ENCODE measurements around the gene PRKAR2B.

PRKAR2B gene

GRCh38 chr7:107002126-107002525 lies 42.4 kb upstream of the PRKAR2B start:
- no peaks in the 10 kb centered on the region for H3K27me3 Mint-ChIP-seq (ENCODE audit: low read depth, poor library complexity)

GRCh38 chr7:107002529-107002998 lies 41.9 kb upstream of the PRKAR2B start:
- Mint-ChIP-seq H3K27me3 (ENCODE audit: low read depth, poor library complexity) (no peaks in the 10 kb centered on the region), H3K27ac (no peak overlapping the region), H3K9me3 (no peaks in the 10 kb centered on the region), H3K4me1 (no peaks in the 10 kb centered on the region), H3K36me3 (ENCODE audit: low read depth) (no peaks in the 10 kb centered on the region), H3K4me3 (no peak overlapping the region)
- TF ChIP-seq, protein P1, sequence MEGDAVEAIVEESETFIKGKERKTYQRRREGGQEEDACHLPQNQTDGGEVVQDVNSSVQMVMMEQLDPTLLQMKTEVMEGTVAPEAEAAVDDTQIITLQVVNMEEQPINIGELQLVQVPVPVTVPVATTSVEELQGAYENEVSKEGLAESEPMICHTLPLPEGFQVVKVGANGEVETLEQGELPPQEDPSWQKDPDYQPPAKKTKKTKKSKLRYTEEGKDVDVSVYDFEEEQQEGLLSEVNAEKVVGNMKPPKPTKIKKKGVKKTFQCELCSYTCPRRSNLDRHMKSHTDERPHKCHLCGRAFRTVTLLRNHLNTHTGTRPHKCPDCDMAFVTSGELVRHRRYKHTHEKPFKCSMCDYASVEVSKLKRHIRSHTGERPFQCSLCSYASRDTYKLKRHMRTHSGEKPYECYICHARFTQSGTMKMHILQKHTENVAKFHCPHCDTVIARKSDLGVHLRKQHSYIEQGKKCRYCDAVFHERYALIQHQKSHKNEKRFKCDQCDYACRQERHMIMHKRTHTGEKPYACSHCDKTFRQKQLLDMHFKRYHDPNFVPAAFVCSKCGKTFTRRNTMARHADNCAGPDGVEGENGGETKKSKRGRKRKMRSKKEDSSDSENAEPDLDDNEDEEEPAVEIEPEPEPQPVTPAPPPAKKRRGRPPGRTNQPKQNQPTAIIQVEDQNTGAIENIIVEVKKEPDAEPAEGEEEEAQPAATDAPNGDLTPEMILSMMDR (IDR thresholded peaks at IDR 0.05): no peak
- no peak for DNase-seq

More at GRCh38 chr7:107002126-107002525, 42.4 kb upstream of the PRKAR2B start:
- Mint-ChIP-seq H3K4me3 (no peak overlapping the region), H3K36me3 (ENCODE audit: low read depth) (no peaks in the 10 kb centered on the region), H3K4me1 (no peaks in the 10 kb centered on the region), H3K9me3 (no peaks in the 10 kb centered on the region), H3K27ac (no peak overlapping the region)
- DNase-seq: no peak
- TF ChIP-seq, protein P1 (IDR thresholded peaks at IDR 0.05): no peak

DNA sequence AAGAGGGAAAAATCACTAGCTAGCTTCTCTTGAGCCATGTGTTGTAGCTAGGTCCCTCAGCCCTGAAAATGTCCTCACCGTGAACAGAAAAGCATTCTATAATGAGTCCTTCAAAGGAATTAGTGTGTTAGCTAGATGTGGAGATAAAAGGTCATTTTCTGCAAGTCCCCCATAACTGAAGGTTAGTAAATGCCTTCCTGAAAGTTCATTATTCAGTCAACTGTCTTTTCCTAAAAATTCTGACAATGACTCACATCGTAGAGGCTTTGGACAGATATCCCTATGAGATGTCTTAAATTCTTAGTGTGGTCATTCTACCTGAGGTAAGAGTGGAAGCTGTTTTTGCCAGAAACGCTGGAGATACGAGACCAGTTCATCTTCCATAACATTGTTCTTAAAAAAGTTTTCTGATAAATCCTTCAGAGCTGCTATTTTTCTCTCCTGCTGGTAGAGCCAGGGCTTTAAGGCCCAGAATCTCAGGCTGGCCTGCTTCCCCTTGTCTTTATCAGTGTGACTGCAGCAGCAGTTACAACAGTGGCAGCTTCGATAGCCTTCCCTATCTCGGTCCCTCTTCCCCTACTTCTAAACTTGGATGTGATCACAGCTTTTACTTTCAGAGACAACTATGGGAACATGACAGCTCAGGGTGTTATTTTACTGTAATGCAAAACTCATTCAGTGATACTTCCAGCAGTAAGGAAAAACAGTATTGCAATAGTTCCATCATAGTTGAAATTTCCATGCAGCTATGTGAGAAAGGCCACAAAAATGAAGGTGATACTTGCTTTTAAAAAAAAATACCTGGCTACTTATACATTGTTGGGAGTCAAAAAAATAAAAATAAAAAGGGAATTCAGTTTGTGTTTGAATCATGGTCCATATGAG lies 37.3 kb upstream of the PRKAR2B start:
- DNase-seq: no peak
- TF ChIP-seq, protein P1 (IDR thresholded peaks at IDR 0.05): no peak
- H3K9me3 Mint-ChIP-seq: no peaks in the 10 kb centered on the region
- H3K4me3 Mint-ChIP-seq: no peak overlapping the region
- no peaks in the 10 kb centered on the region for H3K36me3 Mint-ChIP-seq (ENCODE audit: low read depth)
- H3K4me1 Mint-ChIP-seq: no peaks in the 10 kb centered on the region
- no peak overlapping the region for H3K27ac Mint-ChIP-seq
- no peaks in the 10 kb centered on the region for H3K27me3 Mint-ChIP-seq (ENCODE audit: low read depth, poor library complexity)

- Mint-ChIP-seq H3K27ac (no peak overlapping the region), H3K9me3 (no peaks in the 10 kb centered on the region), H3K27me3 (ENCODE audit: low read depth, poor library complexity) (no peaks in the 10 kb centered on the region), H3K36me3 (ENCODE audit: low read depth) (no peaks in the 10 kb centered on the region), H3K4me3 (no peak overlapping the region), H3K4me1 (no peaks in the 10 kb centered on the region)
- no peak for DNase-seq
- TF ChIP-seq, protein P1 (IDR thresholded peaks at IDR 0.05): no peak
Measured at GRCh38 chr7:107007892-107008287, 36.6 kb upstream of the PRKAR2B start.

GRCh38 chr7:107009846-107010203 lies 34.7 kb upstream of the PRKAR2B start:
- DNase-seq: no peak
- no peaks in the 10 kb centered on the region for H3K27me3 Mint-ChIP-seq (ENCODE audit: low read depth, poor library complexity)
- no peak overlapping the region for H3K4me3 Mint-ChIP-seq
- no peaks in the 10 kb centered on the region for H3K9me3 Mint-ChIP-seq
- peaks cover 8% of the 10 kb centered on the region for H3K4me1 Mint-ChIP-seq
- H3K36me3 Mint-ChIP-seq (ENCODE audit: low read depth): no peaks in the 10 kb centered on the region
- H3K27ac Mint-ChIP-seq: no peak overlapping the region
- TF ChIP-seq, protein P1 (IDR thresholded peaks at IDR 0.05): no peak

DNA sequence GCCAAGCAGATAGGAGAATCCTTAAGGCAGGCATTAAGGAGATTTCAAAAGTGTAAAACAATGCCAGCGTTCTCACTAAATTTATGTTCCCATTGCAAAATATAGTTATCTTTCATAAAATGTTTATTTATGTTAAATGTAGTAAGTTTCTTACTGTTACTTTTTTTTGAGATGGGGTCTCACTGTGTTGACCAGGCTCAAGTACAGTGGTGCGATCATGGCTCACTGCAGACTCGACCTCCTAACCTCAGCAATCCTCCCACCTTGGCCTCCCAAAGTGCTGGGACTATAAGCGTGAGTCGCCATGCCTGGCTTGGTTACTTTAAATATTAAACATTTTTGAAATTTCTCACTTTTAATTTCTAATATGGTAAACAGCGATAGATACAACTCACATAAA lies 31.8 kb upstream of the PRKAR2B start:
- no peak for DNase-seq
- Mint-ChIP-seq H3K9me3 (no peaks in the 10 kb centered on the region), H3K36me3 (ENCODE audit: low read depth) (no peaks in the 10 kb centered on the region), H3K27ac (no peak overlapping the region), H3K4me1 (peaks cover 9% of the 10 kb centered on the region), H3K27me3 (ENCODE audit: low read depth, poor library complexity) (no peaks in the 10 kb centered on the region), H3K4me3 (no peak overlapping the region)
- TF ChIP-seq, protein P1 (IDR thresholded peaks at IDR 0.05): no peak
